GM18861 (cell line): Measurements from ENCODE around the gene LSM14B.
"Not testable (repeated sequence)": the region's sequence is repeated elsewhere in the genome, so short reads cannot be mapped to it uniquely, and the experiment has no call there.

Experiments used
- ATAC-seq: cut with Tn5 transposase; IDR thresholded peaks from one replicate; pipeline ENCODE4 v1.9.1; 2021; ENCODE audit not compliant: unreplicated experiment

The LSM14B gene

DNA sequence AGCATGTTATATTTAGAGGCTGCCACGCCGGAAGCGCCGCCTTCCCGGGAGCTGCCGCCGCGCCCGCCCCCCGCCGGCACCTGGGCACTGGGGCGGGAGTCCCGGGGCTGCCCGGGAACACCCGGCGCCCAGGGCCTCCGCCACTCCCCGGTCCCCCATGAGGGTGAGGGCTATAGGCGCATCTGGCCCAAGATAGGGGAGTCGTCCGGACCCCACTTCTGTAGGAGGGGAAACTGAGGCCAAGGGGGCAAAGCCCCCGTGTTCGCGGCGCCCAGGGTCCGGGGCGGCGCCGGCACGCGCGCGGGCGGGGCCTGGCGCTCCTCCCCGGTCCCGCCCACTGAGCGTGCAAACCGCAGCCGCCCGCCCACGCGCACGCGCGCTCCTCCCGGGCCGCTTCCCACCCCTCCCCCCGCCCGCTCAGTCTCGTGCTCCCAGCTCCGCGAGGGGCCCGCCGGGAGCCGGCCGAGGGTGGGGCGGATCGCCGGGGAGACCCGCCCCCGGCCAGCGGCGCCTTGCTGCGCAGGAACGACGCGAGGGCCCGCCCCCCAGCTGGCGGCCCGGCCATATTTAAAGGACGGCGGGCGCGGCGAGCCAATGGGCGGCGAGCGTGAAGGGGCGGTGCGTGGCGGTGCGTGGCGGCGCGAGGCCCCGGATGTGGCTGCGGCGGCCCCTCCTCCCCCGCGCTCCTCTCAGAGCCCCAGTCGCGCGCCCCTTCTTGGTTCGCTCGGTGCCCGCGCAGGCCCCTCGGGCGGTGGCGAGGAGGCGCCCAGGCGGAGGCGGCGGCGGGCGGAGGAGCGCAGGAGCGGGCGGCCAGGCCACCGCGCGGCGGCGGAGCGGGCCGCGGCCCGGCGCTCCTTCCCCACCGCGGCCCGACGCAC is at the start of gene LSM14B:
Gene LSM14B (plus strand): TSS at position 700 of the 878 bp plus-strand sequence. CDS start 192 bp downstream, outside the sequence.
- ATAC-seq: peak; percentile 66

DNA sequence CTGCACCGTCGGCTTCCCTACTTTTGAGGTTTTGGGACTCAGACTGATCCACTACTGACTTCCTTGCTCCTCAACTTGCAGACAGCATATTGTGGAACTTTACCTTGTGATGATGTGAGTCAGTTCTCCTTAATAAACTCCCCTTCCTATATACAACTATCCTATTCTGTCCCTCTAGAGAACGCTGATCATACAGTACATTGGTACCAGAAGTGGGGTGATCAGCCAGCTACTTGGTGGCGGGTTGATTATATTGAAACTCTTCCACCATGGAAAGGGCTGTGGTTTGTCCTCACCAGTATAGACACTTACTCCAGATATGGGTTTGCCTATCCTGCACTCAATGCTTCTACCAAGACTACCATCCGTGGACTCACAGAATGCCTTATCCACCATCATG is 49.0 kb upstream of the LSM14B start:
- ATAC-seq: no peak

DNA sequence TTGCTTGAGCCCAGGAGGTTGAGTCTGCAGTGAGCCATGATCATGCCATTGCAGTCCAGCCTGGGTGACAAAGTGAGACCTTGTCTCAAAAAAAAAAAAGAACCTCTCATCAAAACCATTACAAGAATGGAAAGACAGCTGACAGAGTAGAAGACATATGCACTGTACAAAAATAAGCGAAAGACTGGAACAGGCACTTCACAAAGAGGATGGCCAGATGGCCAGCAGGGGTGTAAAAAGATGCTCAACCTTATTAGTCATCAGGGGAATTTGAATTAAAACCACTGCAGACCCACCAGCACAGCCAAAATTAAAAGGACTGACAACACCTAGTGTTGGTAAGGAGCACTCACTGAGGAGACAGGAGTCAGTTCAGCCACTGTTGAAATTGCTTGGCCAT is 43.1 kb upstream of the LSM14B start:
- no peak for ATAC-seq

DNA sequence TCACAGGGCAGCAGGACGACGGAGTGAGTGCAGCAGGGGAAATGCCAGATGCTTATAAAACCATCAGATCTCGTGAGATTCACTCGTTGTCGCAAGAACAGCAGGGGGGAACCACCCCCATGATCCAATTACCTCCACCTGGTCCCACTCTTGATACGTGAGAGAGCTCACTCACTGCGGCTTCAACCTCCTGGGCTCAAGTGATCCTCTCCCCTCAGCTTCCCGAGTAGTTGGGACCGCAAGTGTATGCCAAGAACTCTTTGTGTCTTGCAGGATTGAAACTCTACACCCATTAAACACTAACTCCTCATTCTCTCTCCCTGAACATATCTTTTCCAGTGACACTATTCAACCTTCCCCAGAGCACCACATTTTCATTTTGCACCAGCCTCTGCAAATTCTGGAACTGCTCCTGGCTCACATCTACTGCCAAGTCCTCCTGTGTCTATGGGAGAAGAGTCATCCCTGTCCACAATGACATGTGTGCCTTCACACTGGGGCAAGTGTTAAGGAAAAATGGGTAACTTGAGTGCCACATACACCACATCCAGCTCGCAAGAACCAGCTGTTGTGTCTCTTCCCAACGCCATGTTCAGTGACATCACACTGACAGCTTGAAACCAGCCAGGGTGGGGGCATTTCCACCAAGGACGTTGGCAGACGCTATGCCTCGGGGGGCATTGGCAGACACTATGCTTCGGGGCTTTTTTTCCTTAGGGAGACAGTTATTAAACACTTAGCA is 41.9 kb upstream of the LSM14B start:
- no peak for ATAC-seq

DNA sequence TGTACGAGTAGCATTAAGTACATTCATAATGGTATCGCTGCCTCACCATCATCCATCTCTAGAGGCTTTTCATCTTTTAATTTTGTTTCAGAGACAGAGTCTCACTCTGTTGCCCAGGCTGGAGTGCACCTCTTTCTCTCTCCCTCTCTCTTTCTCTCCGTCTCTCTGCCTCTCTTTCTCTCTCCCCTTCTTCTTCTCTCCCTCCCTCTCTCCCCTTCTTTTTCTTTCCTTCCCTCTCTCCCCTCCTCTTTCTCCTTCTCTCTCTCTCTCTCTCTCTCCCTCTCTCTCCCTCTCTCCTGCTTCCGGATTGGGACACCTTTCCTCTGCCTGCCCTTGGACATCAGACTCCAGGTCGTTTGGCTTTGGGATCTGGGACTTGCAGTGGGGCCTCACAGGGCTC is 39.0 kb upstream of the LSM14B start:
- ATAC-seq: no peak

DNA sequence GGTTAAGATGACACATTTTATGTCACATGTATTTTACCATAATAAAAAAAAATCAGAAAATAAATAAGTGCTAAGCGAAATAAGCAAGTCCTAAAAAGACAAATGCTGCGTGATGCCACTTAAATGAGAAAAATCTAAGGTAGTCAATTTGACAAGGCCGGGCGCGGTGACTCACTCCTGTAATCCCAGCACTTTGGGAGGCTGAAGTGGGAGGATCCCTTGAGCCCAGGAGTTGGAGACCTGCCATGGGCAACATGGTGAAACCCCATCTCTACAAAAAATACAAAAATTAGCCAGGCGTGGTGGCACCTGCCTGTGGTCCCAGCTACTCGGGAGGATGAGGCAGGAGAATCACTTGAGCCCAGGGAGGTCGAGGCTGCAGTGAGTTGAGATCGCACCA is 38.1 kb upstream of the LSM14B start:
- not testable (repeated sequence) for ATAC-seq

DNA sequence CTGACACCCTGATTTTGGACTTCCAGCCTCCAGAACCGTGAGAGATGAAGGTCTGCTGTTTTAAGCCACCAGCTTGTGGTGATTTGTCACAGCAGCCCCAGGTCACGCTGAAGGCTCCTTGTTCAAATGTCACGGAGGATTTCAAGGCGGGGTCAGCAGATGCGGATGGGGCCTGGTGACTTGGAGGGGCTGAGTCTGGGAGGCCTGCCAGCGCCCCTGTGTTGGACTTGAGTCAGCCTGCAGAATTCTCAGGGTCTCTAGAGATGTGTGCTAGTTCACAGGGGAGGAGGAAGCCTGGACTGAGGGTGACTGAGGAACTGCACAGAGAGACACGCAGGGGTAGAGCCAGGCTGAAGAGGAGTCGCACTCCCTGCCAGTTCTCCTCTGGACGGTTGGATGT is 37.1 kb upstream of the LSM14B start:
- no peak for ATAC-seq

DNA sequence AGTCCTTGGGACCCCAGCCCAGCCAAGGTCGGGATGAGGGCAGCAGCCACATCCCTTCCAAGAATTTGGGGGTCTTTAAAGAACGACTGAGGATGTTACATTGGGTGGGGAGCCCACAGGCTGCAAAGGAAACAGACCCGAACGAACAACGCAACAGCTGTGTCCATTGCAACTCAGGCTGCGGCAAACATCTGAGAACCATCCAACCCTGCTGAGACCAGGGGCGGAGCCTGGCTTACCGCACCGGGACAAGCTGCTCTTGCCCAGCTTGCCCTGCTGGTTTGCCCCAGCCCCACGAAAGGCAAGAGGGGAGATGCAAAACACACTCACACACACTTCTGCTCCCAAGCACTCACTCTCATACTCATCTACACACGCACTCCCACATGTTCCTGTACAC is 35.0 kb upstream of the LSM14B start:
- ATAC-seq: no peak

DNA sequence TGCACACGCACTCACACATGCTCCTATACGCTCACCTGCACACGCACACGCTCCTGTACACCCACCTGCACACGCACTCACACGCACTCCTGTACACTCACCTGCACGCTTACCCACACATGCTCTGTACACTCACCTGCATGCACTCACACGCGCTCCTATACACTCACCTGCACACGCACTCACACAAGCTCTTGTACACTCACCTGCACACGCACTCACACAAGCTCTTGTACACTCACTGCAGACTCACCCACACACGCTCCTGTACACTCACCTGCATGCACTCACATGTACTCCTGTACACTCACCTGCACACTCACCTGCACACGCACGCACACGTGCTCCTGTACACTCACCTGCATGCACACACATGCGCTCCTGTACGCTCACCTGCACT is 34.6 kb upstream of the LSM14B start:
- ATAC-seq: no peak

DNA sequence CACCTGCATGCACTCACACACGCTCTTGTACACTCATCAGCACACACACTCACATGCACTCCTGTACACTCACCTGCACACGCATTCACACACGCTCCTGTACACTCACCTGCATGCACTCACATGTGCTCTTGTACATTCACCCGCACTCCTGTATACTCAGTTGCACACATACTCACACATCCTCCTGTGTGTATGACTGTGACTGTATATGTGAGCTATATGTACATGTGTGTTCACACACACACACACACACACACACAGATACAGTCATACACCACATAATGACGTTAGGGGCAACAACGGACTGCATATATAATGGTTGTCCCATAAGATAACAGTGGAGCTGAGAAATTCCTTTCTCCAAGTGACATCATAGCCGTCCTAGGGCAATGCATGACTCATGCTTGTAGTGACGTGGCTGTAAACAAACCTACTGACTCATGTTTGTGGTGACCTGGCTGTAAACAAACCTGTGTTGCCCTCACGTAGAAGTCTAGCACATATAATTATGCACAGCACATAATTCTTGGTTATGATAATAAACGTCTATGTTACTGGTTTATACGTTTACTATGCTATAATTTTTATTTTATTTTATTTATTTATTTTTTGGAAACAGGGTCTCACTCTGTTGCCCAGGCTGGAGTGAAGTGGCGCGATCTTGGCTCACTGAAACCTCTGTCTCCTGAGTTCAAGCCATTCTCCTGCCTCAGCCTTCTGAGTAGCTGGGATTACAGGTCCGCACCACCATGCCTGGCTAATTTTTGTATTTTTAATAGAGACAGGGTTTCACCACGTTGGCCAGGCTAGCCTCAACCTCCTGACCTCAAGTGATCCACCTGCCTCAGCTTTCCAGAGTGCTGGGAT is 33.8 kb upstream of the LSM14B start:
- ATAC-seq: no peak

DNA sequence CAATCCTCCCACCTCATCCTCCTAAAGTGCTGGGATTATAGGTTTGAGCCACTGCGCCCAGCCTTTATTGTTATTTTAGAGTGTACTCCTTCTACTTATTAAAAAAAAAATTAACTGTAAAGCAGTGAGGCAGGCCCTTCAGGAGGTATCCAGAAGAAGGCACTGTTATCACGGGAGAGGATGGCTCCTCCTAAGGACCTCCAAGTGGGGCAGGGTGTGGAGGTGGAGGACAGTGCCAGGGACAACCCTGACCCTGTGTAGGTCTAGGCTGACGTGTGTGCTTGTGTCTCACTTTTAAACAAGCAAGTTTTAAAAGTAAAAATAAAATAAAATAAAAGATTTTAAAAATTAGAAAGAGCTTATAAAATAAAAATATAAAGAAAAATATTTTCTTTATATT is 32.9 kb upstream of the LSM14B start:
- ATAC-seq: no peak

DNA sequence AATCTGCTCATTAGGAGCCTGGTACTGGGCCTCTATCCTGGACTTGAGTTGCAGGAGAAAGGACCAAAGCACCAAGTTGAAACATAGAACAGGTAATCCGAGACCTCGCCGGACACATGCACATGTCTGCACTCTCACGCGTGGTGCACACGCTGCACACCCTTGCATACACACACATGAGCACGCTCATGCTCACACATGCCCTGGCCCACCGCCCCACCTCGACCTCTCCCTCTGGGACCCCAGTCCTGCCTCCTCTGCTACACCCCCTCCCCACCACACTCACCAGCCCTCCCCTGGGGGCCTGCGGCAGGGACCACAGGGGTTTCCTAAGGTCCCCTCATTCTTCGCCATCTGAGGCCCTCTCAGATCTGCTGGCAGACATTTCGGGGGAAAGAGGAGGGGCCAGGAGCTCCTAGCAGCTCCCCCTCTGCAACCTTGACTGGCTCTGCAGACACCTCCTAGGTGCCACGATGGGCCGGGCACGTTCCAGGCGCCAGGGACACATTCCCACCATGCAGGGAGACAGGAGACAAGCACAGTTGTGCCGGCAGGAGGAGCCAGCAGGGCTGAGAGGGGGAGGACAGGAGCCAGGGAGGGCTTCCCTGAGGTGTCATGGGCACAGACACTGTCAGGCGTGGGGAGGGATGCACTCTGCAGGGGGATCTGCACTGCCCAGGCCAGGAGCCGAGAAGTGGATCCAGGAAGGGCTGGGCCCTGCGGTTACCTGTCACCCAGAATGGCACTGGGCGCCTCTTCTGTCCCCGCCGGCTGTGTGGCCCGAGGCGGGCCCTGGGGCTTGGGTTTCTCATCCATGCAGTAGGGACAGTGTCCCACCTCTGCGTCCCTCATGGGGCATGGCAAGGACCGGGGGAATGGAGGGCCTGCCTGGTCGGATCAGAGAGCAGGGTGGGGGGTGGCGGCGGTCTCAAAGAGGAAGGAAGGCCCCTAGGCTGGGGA is 25.6 kb upstream of the LSM14B start:
- ATAC-seq: no peak

DNA sequence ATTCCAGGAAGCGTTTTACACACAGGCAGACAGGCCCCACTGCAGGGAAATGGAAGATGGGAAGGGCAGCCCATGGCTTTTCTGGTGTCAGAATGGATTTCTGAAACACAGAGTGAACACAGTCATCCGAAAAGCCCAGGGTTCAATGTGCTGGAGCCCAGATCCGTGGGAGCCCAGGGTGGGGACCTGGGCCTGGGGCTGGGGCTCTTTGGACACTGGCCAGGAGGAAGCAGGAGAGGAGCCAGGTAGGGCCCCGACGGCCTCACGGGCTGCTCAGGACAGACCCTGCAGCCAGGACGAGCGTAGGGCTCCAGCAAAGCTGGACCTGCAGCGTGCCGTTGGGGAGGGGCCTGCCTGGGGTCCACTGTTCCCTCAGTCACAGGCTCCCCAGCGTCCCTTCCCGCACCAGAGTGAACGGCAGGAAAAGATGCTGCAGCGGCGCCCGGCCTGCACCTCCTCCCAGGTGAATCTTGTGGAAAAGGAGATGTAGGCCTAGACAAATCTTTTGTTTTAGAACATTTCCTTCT is 24.3 kb upstream of the LSM14B start:
- no peak for ATAC-seq

DNA sequence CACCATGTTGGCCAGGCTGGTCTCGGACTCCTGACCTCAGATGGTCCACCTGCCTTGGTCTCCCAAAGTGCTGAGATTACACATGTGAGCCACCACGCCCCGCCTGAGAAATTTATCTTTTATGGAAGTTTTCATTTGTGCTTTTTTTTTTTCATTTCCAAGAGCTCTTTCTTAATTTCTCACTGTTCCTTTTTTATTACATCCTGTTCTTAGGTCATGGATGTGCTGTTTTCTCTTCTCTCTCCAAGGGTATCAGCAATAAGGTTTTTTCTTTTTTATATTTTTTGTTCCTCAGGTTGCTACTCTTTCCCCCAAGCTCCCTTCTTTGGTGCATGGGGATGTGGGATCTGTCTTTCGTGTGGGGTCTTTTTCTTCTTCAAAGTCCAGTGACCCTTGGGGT is 21.2 kb upstream of the LSM14B start:
- ATAC-seq: no peak

DNA sequence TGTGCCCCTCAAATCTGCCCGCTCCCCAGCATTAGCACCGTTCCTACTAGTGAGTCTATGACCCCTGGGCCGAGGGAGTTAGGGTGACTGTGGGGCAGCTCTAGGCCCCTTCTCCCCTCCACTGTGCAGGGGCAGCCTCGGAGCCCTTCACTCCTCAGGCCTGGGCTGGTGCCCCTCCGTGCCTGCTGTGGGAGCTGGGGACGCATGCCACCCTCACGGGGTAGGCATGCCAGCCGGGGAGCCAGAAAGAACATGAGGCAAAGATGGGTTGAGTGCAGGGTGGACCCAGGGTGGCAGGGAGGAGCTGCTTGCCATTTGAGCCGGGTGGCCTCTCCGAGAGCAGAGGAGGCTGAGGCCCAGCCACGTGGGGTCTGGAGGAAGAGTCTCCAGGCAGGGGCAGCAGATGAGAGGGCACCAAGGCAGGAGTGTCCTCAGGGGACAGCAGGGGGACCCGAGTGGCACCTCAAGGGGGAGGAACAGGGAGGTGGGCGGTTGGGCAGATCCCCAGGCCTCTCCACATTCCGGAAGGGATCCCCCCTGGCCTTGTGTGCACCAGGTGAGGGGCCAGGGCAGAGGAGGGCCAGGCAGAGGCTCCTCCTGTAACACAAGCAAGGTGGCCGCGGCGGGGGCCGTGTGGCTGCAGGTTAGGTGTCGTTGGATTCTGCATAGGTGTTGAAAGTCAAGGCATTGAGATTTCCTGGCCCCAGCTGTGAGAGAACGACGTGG is 18.6 kb upstream of the LSM14B start:
- no peak for ATAC-seq

DNA sequence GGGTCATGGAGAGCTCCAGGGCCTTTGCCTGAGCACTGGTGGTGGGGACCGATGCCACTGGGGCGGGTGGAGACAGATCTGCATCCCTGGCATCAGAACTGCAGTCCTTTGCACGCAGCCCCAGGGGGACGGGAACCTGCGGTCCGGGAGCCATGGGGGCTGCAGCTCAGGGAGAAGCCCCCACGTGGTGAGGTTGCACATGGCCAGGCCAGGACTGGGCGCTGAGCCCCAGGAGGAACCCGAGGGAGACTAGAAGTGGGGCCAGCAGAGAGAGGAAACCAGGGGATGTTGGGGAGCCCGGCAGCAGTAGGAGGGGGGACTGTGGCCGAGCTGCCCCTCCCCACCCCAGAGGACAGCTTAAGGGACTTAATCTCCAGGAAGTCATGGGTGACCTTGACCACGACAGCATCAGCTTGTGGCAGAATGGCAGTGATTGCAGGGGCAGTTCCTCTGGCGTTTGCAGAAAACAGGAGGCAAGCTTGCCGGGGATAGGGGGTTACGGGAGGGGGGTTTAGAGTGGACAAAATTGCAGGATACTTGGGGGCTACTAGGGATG is 18.0 kb upstream of the LSM14B start:
- no peak for ATAC-seq

DNA sequence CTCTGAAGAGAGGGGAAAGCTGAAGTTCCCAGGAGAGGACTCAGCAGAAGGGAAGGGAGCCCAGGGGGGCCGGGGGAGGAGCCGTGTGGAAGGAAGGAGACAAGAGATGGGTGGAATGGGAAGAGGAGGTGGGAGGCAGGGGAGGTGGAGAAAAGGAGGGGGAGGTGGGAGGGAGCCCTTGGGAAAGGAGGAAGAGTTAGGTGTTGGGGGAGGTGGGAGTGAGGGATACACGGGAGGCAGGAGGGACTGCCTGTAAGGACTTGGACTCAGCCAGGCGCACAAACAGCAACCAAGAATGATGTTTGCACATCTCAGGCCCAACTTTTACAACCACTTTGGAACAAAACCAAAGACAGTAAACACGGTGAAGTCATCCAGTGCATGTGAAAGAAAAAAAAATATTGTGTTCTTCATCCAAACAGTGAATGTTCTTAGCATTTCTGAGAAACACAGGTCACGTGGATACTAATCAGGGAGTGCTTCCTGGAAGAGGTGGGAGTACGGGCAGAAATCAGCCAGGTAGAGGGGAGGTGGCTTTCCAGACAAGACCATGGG is 17.4 kb upstream of the LSM14B start:
- no peak for ATAC-seq

DNA sequence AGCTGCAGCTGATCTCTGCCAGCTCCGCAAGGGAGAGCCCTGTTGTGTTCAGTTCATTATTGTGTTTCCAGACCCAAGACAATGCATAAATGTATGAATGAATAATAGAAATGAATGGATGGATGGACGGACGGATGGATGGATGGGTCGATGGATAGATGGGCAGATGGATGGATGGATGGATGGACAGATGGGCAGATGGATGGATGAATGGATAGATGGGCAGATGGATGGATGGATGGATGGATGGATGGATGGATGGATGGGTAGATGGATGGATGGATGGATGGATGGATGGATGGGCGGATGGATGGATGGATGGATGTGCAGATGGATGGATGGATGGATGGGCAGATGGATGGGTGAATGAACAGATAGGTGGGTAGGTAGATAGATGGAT is 16.7 kb upstream of the LSM14B start:
- no peak for ATAC-seq

DNA sequence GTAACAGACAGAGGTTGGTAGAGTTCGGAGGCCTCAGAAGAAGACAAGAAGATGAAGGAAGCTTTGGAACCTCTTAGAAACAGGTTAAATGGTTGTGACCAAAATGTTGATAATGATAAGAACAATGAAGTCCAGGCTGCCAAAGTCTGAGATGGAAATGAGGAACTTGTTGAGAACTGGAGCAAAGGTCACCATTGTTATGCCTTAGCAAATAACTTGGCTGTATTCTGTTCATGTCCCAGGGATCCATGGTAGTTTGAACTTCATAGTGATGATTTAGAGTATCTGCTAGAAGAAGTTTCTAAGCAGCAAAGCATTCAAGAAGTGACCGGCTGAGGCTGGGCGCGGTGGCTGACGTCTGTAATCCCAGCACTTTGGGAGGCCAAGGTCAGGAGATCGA is 11.1 kb upstream of the LSM14B start:
- no peak for ATAC-seq
